GM12875 (cell line): ENCODE data around the gene RBM20.
"Not testable (repeated sequence)": the region's sequence is repeated elsewhere in the genome, so short reads cannot be mapped to it uniquely, and the experiment has no call there.

ENCODE experiments used
- H3K4me3 ChIP-seq: one replicate; pipeline ENCODE4 v1.5.1; 2011; ENCODE audit warnings: low read depth, low read length, control low read depth
- TF ChIP-seq, protein P1 (sequence below): IDR thresholded peaks from 2 replicates; pipeline ENCODE4 v1.5.1; 2011; ENCODE audit warnings: low read depth, mild to moderate bottlenecking, control low read depth, inconsistent platforms, low read length, moderate library complexity, borderline replicate concordance; ENCODE audit not compliant: insufficient read depth

The RBM20 gene

DNA sequence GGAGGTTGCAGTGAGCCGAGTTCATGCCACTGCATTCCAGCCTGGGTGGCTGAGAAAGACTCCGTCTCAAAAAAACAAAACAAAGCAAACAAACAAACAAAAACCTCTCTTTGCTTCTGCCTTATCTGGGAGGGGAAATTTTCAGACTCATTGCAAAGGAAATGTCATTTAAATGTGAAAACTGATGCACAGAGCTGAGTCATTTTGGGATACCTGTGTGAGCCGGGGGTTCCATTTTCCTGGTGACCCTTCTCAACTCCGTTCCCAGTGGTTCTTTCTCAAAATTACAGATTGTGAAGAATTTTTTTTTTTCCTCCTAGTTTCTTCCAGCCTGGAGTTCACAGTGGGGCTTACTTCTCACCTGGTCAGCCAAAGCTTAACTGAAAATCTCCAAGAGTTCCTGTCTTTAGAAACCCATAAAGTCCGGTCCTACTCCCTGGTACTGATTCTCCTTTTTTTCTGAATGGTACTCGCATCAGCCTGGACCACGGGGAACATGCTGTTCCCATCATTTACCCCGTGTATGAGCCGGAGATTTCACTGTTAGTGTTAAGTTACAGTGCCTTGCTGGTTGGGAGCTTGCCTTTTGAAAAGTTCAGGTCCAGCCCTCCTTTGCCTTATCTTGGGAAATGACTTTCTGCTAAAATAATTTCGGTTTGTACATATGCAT is 56.9 kb downstream of the RBM20 start:
- TF ChIP-seq, protein P1, sequence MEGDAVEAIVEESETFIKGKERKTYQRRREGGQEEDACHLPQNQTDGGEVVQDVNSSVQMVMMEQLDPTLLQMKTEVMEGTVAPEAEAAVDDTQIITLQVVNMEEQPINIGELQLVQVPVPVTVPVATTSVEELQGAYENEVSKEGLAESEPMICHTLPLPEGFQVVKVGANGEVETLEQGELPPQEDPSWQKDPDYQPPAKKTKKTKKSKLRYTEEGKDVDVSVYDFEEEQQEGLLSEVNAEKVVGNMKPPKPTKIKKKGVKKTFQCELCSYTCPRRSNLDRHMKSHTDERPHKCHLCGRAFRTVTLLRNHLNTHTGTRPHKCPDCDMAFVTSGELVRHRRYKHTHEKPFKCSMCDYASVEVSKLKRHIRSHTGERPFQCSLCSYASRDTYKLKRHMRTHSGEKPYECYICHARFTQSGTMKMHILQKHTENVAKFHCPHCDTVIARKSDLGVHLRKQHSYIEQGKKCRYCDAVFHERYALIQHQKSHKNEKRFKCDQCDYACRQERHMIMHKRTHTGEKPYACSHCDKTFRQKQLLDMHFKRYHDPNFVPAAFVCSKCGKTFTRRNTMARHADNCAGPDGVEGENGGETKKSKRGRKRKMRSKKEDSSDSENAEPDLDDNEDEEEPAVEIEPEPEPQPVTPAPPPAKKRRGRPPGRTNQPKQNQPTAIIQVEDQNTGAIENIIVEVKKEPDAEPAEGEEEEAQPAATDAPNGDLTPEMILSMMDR, result no peak
- no peak overlapping the region for H3K4me3 ChIP-seq

DNA sequence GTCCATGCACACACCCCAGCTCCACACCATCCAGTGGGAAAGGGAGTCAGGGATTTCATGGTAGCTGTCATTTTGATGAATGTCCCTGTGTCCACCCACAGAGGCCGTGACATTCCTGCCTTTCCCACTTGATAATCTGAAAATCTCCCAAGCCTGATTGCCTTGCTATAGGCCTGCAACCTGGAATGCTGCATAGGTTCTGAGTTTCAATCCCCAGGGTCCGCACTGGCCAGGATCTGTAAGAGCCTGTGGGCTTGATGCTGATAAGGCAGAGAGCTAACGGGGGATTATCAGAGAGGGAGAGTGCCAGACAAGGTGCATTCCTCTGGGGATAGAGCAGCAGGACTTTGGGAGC is 57.5 kb downstream of the RBM20 start:
- no peak overlapping the region for H3K4me3 ChIP-seq
- TF ChIP-seq, protein P1, result no peak

DNA sequence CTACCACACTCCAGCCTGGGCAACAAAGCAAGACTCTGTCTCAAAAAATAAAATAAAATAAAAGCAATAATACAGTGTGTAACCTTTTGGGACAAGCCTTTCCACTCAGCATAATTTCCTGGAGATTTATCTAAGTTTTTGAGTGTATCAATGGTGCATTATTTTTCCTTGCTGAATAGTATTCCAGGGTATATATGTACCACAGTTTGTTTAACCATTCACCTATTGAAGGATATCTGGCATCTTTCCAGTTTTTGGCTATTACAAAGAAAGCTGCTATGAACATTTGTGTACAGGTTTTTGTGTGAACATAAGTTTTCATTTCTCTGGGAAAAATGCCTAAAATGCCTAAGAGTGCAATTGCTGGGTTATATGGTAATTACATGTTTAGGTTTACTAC is 59.9 kb downstream of the RBM20 start:
- TF ChIP-seq, protein P1, result no peak

GRCh38 chr10:110704906-110705476 is 60.9 kb downstream of the RBM20 start:
- no peak overlapping the region for H3K4me3 ChIP-seq
- TF ChIP-seq, protein P1, result no peak

More for the DNA sequence above, 59.9 kb downstream of the RBM20 start:
- no peak overlapping the region for H3K4me3 ChIP-seq

GRCh38 chr10:110705596-110705995 is 61.5 kb downstream of the RBM20 start:
- not testable (repeated sequence) for H3K4me3 ChIP-seq

DNA sequence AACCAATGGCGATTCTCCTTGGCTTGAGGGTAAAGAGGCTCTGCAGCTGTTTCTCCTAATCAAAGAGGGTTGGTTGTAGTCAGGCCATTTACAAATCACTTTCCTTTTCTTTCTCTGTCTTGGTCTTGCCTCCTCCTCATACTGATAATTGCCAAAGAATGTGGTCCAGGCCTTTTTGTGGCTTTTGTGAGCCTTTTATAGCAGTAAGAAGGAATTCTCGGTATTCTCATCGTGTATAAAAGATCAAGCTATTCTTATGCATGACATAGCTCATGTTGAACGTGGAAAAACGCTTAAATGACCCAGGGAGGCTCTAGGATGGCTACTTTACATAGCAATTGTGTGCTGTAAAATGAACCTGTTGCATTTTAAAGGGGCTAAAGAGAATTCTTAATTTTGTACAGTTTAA is 62.6 kb downstream of the RBM20 start:
- H3K4me3 ChIP-seq, result no peak overlapping the region

DNA sequence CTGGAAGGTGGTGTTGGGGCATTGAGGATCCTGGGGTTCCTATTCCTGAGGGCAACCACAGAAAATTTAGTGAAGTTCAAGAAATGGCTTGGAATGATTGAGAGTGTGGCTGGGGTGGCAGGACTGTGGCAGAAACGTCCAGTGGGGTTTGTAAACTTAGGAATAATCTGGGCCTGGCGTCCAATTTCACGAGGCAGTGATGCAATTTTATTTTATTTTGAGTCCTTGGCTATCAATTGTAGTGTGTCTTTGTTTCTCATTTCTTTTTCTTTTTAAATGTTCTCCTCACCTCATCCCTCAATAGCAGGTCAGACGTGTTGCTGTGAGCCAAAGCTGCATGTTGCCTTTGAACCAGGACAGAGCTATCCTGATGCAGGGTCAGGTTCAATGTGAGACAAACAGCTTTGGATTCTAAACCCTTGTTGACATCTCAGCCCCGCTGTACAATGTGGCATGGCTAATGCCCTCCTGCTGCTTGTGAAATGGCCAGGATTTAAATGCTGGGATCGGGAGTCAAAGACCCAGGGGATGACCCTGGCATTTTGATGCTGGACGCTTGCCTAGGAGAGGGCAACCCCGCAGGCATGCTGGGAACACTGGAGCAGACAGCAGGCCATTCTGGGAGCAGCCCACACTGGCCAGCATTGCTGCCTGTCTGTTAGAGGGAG is 64.8 kb downstream of the RBM20 start:
- TF ChIP-seq, protein P1, result no peak
- H3K4me3 ChIP-seq, result no peak overlapping the region

More for the DNA sequence above, 62.6 kb downstream of the RBM20 start:
- TF ChIP-seq, protein P1, result no peak
